VCaP (cell line): ENCODE measurements around the gene BPI.

Source experiments
- H3K27ac ChIP-seq: fragments of 450-650 bp; 2 replicates; pipeline ENCODE4 v1.5.1; 2017
- CTCF ChIP-seq: fragments of 450-650 bp; conservative IDR thresholded peaks from 2 replicates; pipeline ENCODE4 v1.5.1; 2017; ENCODE audit warnings: mild to moderate bottlenecking, moderate library complexity

The BPI gene

GRCh38 chr20:38353316-38353715 lies 49.4 kb downstream of the BPI start:
- TF ChIP-seq CTCF, result no peak
- H3K27ac ChIP-seq, result no peak overlapping the region

GRCh38 chr20:38354227-38354626 lies 50.3 kb downstream of the BPI start:
- TF ChIP-seq CTCF, result no peak
- no peak overlapping the region for H3K27ac ChIP-seq

- no peak overlapping the region for H3K27ac ChIP-seq
- no peak for TF ChIP-seq CTCF
These were observed 51.4 kb downstream of the BPI start for GRCh38 chr20:38355161-38356012.

GRCh38 chr20:38357653-38358207 lies 53.8 kb downstream of the BPI start:
- TF ChIP-seq CTCF, result no peak
- H3K27ac ChIP-seq, result no peak overlapping the region

GRCh38 chr20:38358556-38358955 lies 54.6 kb downstream of the BPI start:
- no peak overlapping the region for H3K27ac ChIP-seq
- no peak for TF ChIP-seq CTCF

GRCh38 chr20:38363004-38363747 lies 59.2 kb downstream of the BPI start:
- TF ChIP-seq CTCF, result no peak
- H3K27ac ChIP-seq, result no peak overlapping the region

GRCh38 chr20:38369389-38369788 lies 65.4 kb downstream of the BPI start:
- TF ChIP-seq CTCF, result no peak
- no peak overlapping the region for H3K27ac ChIP-seq
